OCI-LY7 (cell line): ENCODE data around the gene ACADS. TPM values are rescaled to one million over a fixed set of nuclear protein-coding genes. Genes with fewer than 3 reads are reported as not detected.

Source experiments
- BruUV-seq: library from RNA; stranded (reverse); fragments of 400-500 nt; replicated peaks from 2 replicates; lab custom pipeline; 2021; lab: Mats Ljungman, UMichigan
- CTCF ChIA-PET: fragments of 300-600 bp; sonication (Branson Sonifier 250); formaldehyde crosslinking; loops from one replicate; lab custom pipeline; 2022; ENCODE audit warnings: antibody characterized with exemption; ENCODE audit not compliant: unreplicated experiment; lab: Charles Lee
- POLR2A ChIA-PET: fragments of 300-600 bp; sonication (Branson Sonifier 250); formaldehyde crosslinking; loops from one replicate; lab custom pipeline; 2022; ENCODE audit warnings: antibody characterized with exemption; lab: Charles Lee
- DNase-seq: peaks from one replicate; pipeline ENCODE4 v3.0.0-alpha.2; 2015; ENCODE audit warnings: low spot score
- H2AFZ ChIP-seq: fragments of 200-600 bp; sonication (generic), shearing (Covaris generic); 2 replicates; pipeline ENCODE4 v1.6.1; 2014; ENCODE audit warnings: mild to moderate bottlenecking, antibody characterized with exemption, low read length, moderate library complexity
- H3K27ac ChIP-seq: fragments of 200-600 bp; sonication (generic); 2 replicates; pipeline ENCODE4 v1.5.1; 2014; ENCODE audit warnings: mixed run types, low read depth, mild to moderate bottlenecking, moderate library complexity, low read length, inconsistent platforms; ENCODE audit not compliant: poor library complexity, severe bottlenecking
- H3K36me3 ChIP-seq: fragments of 200-600 bp; sonication (generic); 2 replicates; pipeline ENCODE4 v1.6.1; 2014; ENCODE audit warnings: mild to moderate bottlenecking, antibody characterized with exemption, low read length, moderate library complexity, mixed read lengths; ENCODE audit not compliant: insufficient read depth
- H3K4me1 ChIP-seq: fragments of 200-600 bp; sonication (generic); 2 replicates; pipeline ENCODE4 v1.5.1; 2014; ENCODE audit warnings: mild to moderate bottlenecking, low read length; ENCODE audit not compliant: insufficient read depth, poor library complexity, severe bottlenecking
- H3K4me2 ChIP-seq: fragments of 200-600 bp; sonication (generic); 2 replicates; pipeline ENCODE4 v1.6.1; 2014; ENCODE audit warnings: mild to moderate bottlenecking, low read length
- H3K4me3 ChIP-seq: fragments of 200-600 bp; sonication (generic); 2 replicates; pipeline ENCODE4 v1.5.1; 2014; ENCODE audit warnings: mild to moderate bottlenecking, low read depth, low read length; ENCODE audit not compliant: poor library complexity, severe bottlenecking
- H3K79me2 ChIP-seq: fragments of 200-600 bp; sonication (generic); 2 replicates; pipeline ENCODE4 v1.6.1; 2016; ENCODE audit warnings: low read depth, mild to moderate bottlenecking, low read length, moderate library complexity, mixed read lengths; ENCODE audit not compliant: insufficient read depth
- H3K9me2 ChIP-seq: fragments of 200-600 bp; sonication (generic); 2 replicates; pipeline ENCODE4 v1.6.1; 2016; ENCODE audit warnings: mild to moderate bottlenecking, low read length, mixed read lengths; ENCODE audit not compliant: insufficient read depth
- H3K9me3 ChIP-seq: fragments of 200-600 bp; sonication (generic); 2 replicates; pipeline ENCODE4 v1.6.1; 2014; ENCODE audit warnings: mild to moderate bottlenecking, mixed run types, low read length, mixed read lengths
- H4K20me1 ChIP-seq: fragments of 200-600 bp; sonication (generic); 2 replicates; pipeline ENCODE4 v1.6.1; 2014; ENCODE audit warnings: mild to moderate bottlenecking, antibody characterized with exemption, low read length, moderate library complexity, mixed read lengths; ENCODE audit not compliant: insufficient read depth
- EZH2phosphoT487 ChIP-seq: fragments of 200-600 bp; sonication (generic); IDR thresholded peaks from 2 replicates; pipeline ENCODE4 v1.6.1; 2018; ENCODE audit warnings: low read depth, borderline replicate concordance, mild to moderate bottlenecking, mixed run types, antibody characterized with exemption, low read length, moderate library complexity, mixed read lengths
- intact Hi-C: fragments of 100-400 bp; cut with micrococcal nuclease; formaldehyde crosslinking; loops from one replicate; pipeline ENCODE4 v1.10.0; 2022; ENCODE audit not compliant: unreplicated experiment
- total RNA-seq, 2 experiments: library from RNA; depleted of rRNA in 1 of 2; stranded (reverse); fragments of >200 nt in 1 of 2; shearing (Covaris generic) in 1 of 2; gene quantifications; 2 replicates each; pipeline ENCODE4 v1.2.3, GENCODE V29; 2014 to 2022
- TF ChIP-seq, protein P1 (sequence below): fragments of 200-600 bp; sonication (generic); conservative IDR thresholded peaks from 2 replicates; pipeline ENCODE4 v1.5.1; 2014; ENCODE audit warnings: mild to moderate bottlenecking, antibody characterized with exemption, low read length, moderate library complexity, mixed read lengths

ACADS gene
- total RNA-seq, 2 experiments from 2014 or later: 8.8 to 11.2 TPM

DNA sequence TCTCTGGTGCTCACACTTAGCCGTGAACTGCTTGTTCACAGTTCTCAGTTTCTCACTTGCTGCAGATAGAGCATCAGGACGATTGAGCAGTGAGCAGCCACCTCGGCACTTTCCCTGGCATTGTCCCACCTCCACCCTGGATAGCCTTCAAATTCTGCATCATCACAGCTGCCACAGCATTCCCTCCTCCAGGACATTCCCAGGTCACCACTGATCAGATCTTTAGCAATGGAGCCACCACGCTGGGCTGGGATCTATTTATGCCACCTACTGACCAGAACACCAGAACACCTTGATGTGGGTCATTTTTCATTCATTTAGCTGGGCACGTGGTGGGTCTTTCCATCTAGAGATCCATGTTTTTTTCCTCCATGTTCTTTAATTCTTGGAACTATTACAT lies 23.6 kb downstream of the ACADS start:
- TF ChIP-seq, protein P1, sequence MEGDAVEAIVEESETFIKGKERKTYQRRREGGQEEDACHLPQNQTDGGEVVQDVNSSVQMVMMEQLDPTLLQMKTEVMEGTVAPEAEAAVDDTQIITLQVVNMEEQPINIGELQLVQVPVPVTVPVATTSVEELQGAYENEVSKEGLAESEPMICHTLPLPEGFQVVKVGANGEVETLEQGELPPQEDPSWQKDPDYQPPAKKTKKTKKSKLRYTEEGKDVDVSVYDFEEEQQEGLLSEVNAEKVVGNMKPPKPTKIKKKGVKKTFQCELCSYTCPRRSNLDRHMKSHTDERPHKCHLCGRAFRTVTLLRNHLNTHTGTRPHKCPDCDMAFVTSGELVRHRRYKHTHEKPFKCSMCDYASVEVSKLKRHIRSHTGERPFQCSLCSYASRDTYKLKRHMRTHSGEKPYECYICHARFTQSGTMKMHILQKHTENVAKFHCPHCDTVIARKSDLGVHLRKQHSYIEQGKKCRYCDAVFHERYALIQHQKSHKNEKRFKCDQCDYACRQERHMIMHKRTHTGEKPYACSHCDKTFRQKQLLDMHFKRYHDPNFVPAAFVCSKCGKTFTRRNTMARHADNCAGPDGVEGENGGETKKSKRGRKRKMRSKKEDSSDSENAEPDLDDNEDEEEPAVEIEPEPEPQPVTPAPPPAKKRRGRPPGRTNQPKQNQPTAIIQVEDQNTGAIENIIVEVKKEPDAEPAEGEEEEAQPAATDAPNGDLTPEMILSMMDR: no peak
- no peak for TF ChIP-seq EZH2phosphoT487
- Histone ChIP-seq H3K36me3 (no peaks in the 10 kb centered on the region), H3K79me2 (no peaks in the 10 kb centered on the region), H3K9me3 (no peaks in the 10 kb centered on the region), H3K4me1 (no peaks in the 10 kb centered on the region), H3K9me2 (no peaks in the 10 kb centered on the region), H3K4me2 (no peak overlapping the region), H3K4me3 (no peak overlapping the region), H4K20me1 (no peaks in the 10 kb centered on the region), H3K27ac (no peak overlapping the region), H2AFZ (no peak overlapping the region)
- intact Hi-C loops: no loop called here
- POLR2A ChIA-PET: no interaction called here
- CTCF ChIA-PET: no interaction called here
- no peak for DNase-seq
- BruUV-seq: no TSS peak

DNA sequence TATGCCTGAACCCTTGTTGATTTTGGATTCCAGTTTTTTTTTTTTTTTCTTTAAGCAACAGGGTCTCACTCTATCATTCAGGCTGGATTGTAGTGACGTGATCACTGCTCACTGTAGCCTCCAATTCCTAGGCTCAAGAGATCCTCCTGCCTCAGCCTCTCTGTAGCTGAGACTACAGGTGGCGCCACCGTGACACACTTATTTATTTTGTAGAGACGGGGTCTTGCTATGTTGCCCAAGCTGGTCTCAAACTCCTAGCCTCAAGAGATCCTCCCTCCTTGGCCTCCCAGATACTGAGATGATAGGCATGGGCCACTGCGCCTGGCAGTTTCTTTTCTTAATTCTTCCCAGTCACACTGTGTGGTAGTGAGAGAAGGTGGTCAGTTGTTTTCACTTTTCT lies 25.2 kb downstream of the ACADS start:
- no peak for TF ChIP-seq EZH2phosphoT487
- TF ChIP-seq, protein P1: peak; percentile 66
- no peak overlapping the region for H3K4me3 ChIP-seq
- POLR2A ChIA-PET: no interaction called here
- H3K4me1 ChIP-seq: no peaks in the 10 kb centered on the region
- no TSS peak for BruUV-seq
- H3K4me2 ChIP-seq: no peak overlapping the region
- DNase-seq: no peak
- no peak overlapping the region for H3K27ac ChIP-seq
- H4K20me1 ChIP-seq: no peaks in the 10 kb centered on the region
- no peak overlapping the region for H2AFZ ChIP-seq
- intact Hi-C loops: loop anchor here (5.0 kb wide), 1 partner anchor 221 kb away; no protein-coding TSS in a partner anchor
- H3K9me3 ChIP-seq: no peaks in the 10 kb centered on the region; the same call in 1 of the 2 replicates
- no peaks in the 10 kb centered on the region for H3K36me3 ChIP-seq
- no peaks in the 10 kb centered on the region for H3K79me2 ChIP-seq
- CTCF ChIA-PET: interaction anchor here (0.6 kb wide), 1 partner anchor 265 kb away, joined by 3 read pairs; no protein-coding TSS in a partner anchor
- H3K9me2 ChIP-seq: no peaks in the 10 kb centered on the region

DNA sequence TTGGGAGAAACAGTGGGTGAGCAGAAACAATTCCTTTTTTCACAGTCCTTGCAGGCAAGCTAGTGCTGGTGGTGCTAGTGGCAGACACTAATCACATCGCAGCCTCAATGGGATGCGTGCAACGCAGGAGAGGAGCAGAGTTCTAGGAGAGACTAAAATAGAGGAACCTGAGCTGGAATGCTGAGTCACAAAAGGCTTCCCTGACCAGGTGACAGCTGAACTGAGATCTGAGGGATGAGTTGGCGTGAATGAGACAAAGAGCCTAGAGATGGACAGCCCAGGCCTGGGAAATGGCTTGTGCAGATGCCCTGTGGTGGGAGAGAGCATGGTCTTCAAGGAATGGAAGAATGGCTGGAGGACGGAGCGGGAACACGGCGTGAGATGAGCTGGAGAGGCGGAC lies 25.8 kb downstream of the ACADS start:
- intact Hi-C loops: loop anchor here (5.0 kb wide), 1 partner anchor 221 kb away; no protein-coding TSS in a partner anchor
- POLR2A ChIA-PET: interaction anchor here (0.8 kb wide), 1 partner anchor 14 kb away, joined by 3 read pairs; no protein-coding TSS in a partner anchor
- H4K20me1 ChIP-seq: no peaks in the 10 kb centered on the region

More for the DNA sequence above, 25.8 kb downstream of the ACADS start:
- H3K9me3 ChIP-seq: no peaks in the 10 kb centered on the region; the same call in 1 of the 2 replicates
- H3K79me2 ChIP-seq: no peaks in the 10 kb centered on the region
- H3K27ac ChIP-seq: no peak overlapping the region
- H3K4me2 ChIP-seq: no peak overlapping the region
- CTCF ChIA-PET: interaction anchor here (0.6 kb wide), 1 partner anchor 265 kb away, joined by 3 read pairs; no protein-coding TSS in a partner anchor
- H3K36me3 ChIP-seq: no peaks in the 10 kb centered on the region
- no peaks in the 10 kb centered on the region for H3K4me1 ChIP-seq
- no peak for DNase-seq
- BruUV-seq: no TSS peak
- H2AFZ ChIP-seq: no peak overlapping the region
- H3K4me3 ChIP-seq: no peak overlapping the region
- H3K9me2 ChIP-seq: no peaks in the 10 kb centered on the region
- TF ChIP-seq EZH2phosphoT487: no peak
- TF ChIP-seq, protein P1: no peak
